ACC112 (cell line): ENCODE results near the gene GMEB2.
"Not testable (repeated sequence)": the region's sequence is repeated elsewhere in the genome, so short reads cannot be mapped to it uniquely, and the experiment has no call there.

Experiments
- H2AFZ ChIP-seq: fragments of 200-600 bp; sonication (generic); one replicate; pipeline ENCODE4 v1.6.0; 2017; ENCODE audit warnings: antibody characterized with exemption, low read length; ENCODE audit not compliant: unreplicated experiment
- H3K27ac ChIP-seq: fragments of 200-600 bp; sonication (generic); 2 replicates; pipeline ENCODE4 v1.5.1; 2014; ENCODE audit warnings: low read depth, mild to moderate bottlenecking, antibody characterized with exemption, low read length, moderate library complexity
- H3K27me3 ChIP-seq: fragments of 200-600 bp; sonication (generic); 2 replicates; pipeline ENCODE4 v1.6.1; 2014; ENCODE audit warnings: mild to moderate bottlenecking, antibody characterized with exemption, low read length, moderate library complexity, mixed read lengths; ENCODE audit not compliant: insufficient read depth
- H3K36me3 ChIP-seq: fragments of 200-600 bp; sonication (generic); 2 replicates; pipeline ENCODE4 v1.6.1; 2016; ENCODE audit warnings: mild to moderate bottlenecking, antibody characterized with exemption, low read length, moderate library complexity, mixed read lengths; ENCODE audit not compliant: insufficient read depth
- H3K4me1 ChIP-seq: fragments of 200-600 bp; sonication (generic); one replicate; pipeline ENCODE4 v1.6.1; 2016; ENCODE audit warnings: low read length, mixed read lengths; ENCODE audit not compliant: insufficient read depth, unreplicated experiment, control insufficient read depth
- H3K4me3 ChIP-seq: fragments of 200-600 bp; sonication (generic); 2 replicates; pipeline ENCODE4 v1.5.1; 2014; ENCODE audit warnings: mild to moderate bottlenecking, low read depth, low read length
- H3K79me2 ChIP-seq: fragments of 200-600 bp; sonication (generic); one replicate; pipeline ENCODE4 v1.6.0; 2016; ENCODE audit warnings: low read length; ENCODE audit not compliant: control insufficient read depth, unreplicated experiment, insufficient read depth

The GMEB2 gene

GRCh38 chr20:63574156-63574828, 52.6 kb downstream of the GMEB2 start, which contains the start of gene HELZ2:
Gene HELZ2, minus strand, starts transcription at chr20:63574239. Its CDS starts 1,854 bp downstream, at chr20:63572385.
- no peak within 1 kb of the TSS for H2AFZ ChIP-seq
- peaks cover 19% of the 10 kb centered on the region for H3K4me1 ChIP-seq
- no peaks in the 10 kb centered on the region for H3K27me3 ChIP-seq
- H3K4me3 ChIP-seq: peak within 1 kb of the TSS; percentile 91
- peaks cover 13% of the 10 kb centered on the region; the same call in 1 of the 2 replicates for H3K36me3 ChIP-seq
- H3K79me2 ChIP-seq: peaks cover 23% of the 10 kb centered on the region
- H3K27ac ChIP-seq: peak within 1 kb of the TSS; percentile 74

GRCh38 chr20:63573647-63574131, 53.2 kb downstream of the GMEB2 start:
- Histone ChIP-seq H3K27me3 (no peaks in the 10 kb centered on the region), H3K27ac (peak overlapping the region; percentile 74), H3K79me2 (peaks cover 26% of the 10 kb centered on the region), H2AFZ (no peak overlapping the region), H3K4me1 (peaks cover 19% of the 10 kb centered on the region), H3K36me3 (peaks cover 13% of the 10 kb centered on the region; the same call in 1 of the 2 replicates), H3K4me3 (peak overlapping the region; percentile 91)

- H3K4me3 ChIP-seq: peak overlapping the region; percentile 91
- peaks cover 19% of the 10 kb centered on the region for H3K4me1 ChIP-seq
- peaks cover 26% of the 10 kb centered on the region for H3K79me2 ChIP-seq
- H2AFZ ChIP-seq: no peak overlapping the region
- peak overlapping the region; percentile 74 for H3K27ac ChIP-seq
- H3K27me3 ChIP-seq: no peaks in the 10 kb centered on the region
- peaks cover 15% of the 10 kb centered on the region; the same call in 1 of the 2 replicates for H3K36me3 ChIP-seq
Measured at GRCh38 chr20:63572788-63573646, 53.9 kb downstream of the GMEB2 start.

GRCh38 chr20:63572071-63572787, 54.7 kb downstream of the GMEB2 start:
- H3K4me1 ChIP-seq: peaks cover 19% of the 10 kb centered on the region
- peak overlapping the region; percentile 91; the same call in 1 of the 2 replicates for H3K4me3 ChIP-seq
- H3K79me2 ChIP-seq: peaks cover 32% of the 10 kb centered on the region
- peaks cover 22% of the 10 kb centered on the region; the same call in 1 of the 2 replicates for H3K36me3 ChIP-seq
- H3K27me3 ChIP-seq: no peaks in the 10 kb centered on the region
- H2AFZ ChIP-seq: no peak overlapping the region
- H3K27ac ChIP-seq: 0 out of 2 replicates have a peak overlapping the region, but pooled peaks have one; percentile 2

- Histone ChIP-seq H3K4me1 (peaks cover 19% of the 10 kb centered on the region), H3K79me2 (peaks cover 34% of the 10 kb centered on the region), H3K36me3 (peaks cover 33% of the 10 kb centered on the region; the same call in 1 of the 2 replicates)
- H2AFZ ChIP-seq, H3K27ac ChIP-seq, H3K4me3 ChIP-seq, H3K27me3 ChIP-seq: not testable (repeated sequence)
Measured at GRCh38 chr20:63571087-63571478, 55.8 kb downstream of the GMEB2 start.

GRCh38 chr20:63570281-63571086, 56.4 kb downstream of the GMEB2 start:
- H3K4me3 ChIP-seq: no peak overlapping the region
- H3K27me3 ChIP-seq: no peaks in the 10 kb centered on the region
- H3K27ac ChIP-seq: no peak overlapping the region
- H3K4me1 ChIP-seq: peaks cover 19% of the 10 kb centered on the region
- H3K36me3 ChIP-seq: peaks cover 37% of the 10 kb centered on the region; the same call in 1 of the 2 replicates
- H2AFZ ChIP-seq: no peak overlapping the region
- H3K79me2 ChIP-seq: peaks cover 34% of the 10 kb centered on the region

GRCh38 chr20:63568986-63569949, 57.6 kb downstream of the GMEB2 start:
- peaks cover 46% of the 10 kb centered on the region; the same call in 1 of the 2 replicates for H3K36me3 ChIP-seq

GRCh38 chr20:63568170-63568981, 58.5 kb downstream of the GMEB2 start:
- peaks cover 55% of the 10 kb centered on the region; the same call in 1 of the 2 replicates for H3K36me3 ChIP-seq
- H3K4me1 ChIP-seq: peaks cover 9% of the 10 kb centered on the region
- no peaks in the 10 kb centered on the region for H3K27me3 ChIP-seq
- H3K4me3 ChIP-seq: no peak overlapping the region
- no peak overlapping the region for H2AFZ ChIP-seq
- peaks cover 29% of the 10 kb centered on the region for H3K79me2 ChIP-seq
- H3K27ac ChIP-seq: no peak overlapping the region

More at GRCh38 chr20:63568986-63569949, 57.6 kb downstream of the GMEB2 start:
- peaks cover 9% of the 10 kb centered on the region for H3K4me1 ChIP-seq
- H3K27me3 ChIP-seq: no peaks in the 10 kb centered on the region
- no peak overlapping the region for H3K27ac ChIP-seq
- no peak overlapping the region for H2AFZ ChIP-seq
- H3K79me2 ChIP-seq: peaks cover 34% of the 10 kb centered on the region
- no peak overlapping the region for H3K4me3 ChIP-seq
